ENCODE measurements around the gene MCF2L.

- no peak for TF ChIP-seq CTCF (IDR thresholded peaks at IDR 0.05; ENCODE audit: insufficient read depth, low read length, poor library complexity, severe bottlenecking)
- TF ChIP-seq EZH2phosphoT487 (conservative IDR thresholded peaks at IDR 0.05; ENCODE audit: low read length) = no peak
These were observed 13.4 kb downstream of the MCF2L start for GRCh38 chr13:112982281-112983041.
